Spinal cord (tissue), 10 donors: ENCODE measurements around the gene ARMC9. TPM values are rescaled to one million over a fixed set of nuclear protein-coding genes. Genes with fewer than 3 reads are reported as not detected.
"Not testable (repeated sequence)": the region's sequence is repeated elsewhere in the genome, so short reads cannot be mapped to it uniquely, and the experiment has no call there.

Source experiments
- DNase-seq, 6 donors: peaks; one replicate each; pipeline versions ENCODE4 v3.0.0 to v3.0.0-alpha.2; 2013 to 2015; ENCODE audit warnings: low spot score in 6 of 6, low read depth in 4 of 6
- H3K27ac ChIP-seq: one replicate; pipeline ENCODE4 v1.5.1; 2013; ENCODE audit warnings: low read depth, low read length, control low read depth
- H3K27me3 ChIP-seq: one replicate; pipeline ENCODE4 v1.6.1; 2013; ENCODE audit warnings: low read length; ENCODE audit not compliant: control insufficient read depth, insufficient read depth
- H3K36me3 ChIP-seq: one replicate; pipeline ENCODE4 v1.6.1; 2013; ENCODE audit warnings: low read length; ENCODE audit not compliant: control insufficient read depth, insufficient read depth
- H3K4me1 ChIP-seq: one replicate; pipeline ENCODE4 v1.6.1; 2013; ENCODE audit warnings: low read length; ENCODE audit not compliant: control insufficient read depth, insufficient read depth
- H3K4me3 ChIP-seq: one replicate; pipeline ENCODE4 v1.5.1; 2013; ENCODE audit warnings: low read depth, low read length, control low read depth
- H3K9me3 ChIP-seq: one replicate; pipeline ENCODE4 v1.6.1; 2013; ENCODE audit warnings: low read length; ENCODE audit not compliant: control insufficient read depth, insufficient read depth
- WGBS: methylation state at CpG from one replicate; pipeline ENCODE4 v1.1.5; 2013; ENCODE audit warnings: missing lambda C conversion rate; ENCODE audit not compliant: insufficient coverage; 5-methylcytosine and 5-hydroxymethylcytosine counted together
- polyA plus RNA-seq, 2 donors: library from polyadenylated mRNA; unstranded; fragments of 120-200 nt; gene quantifications; one replicate each; pipeline ENCODE4 v1.2.1, GENCODE V29; 2013; ENCODE audit not compliant: insufficient read length in 2 of 2
- total RNA-seq, 2 donors: library from RNA; depleted of rRNA in 1 of 2; stranded (reverse); fragments of 120-200 nt in 1 of 2; fragments of >200 nt in 1 of 2; gene quantifications; one replicate each; pipeline versions ENCODE4 v1.2.3 to v1.2.4, GENCODE V29; 2013 to 2014
- donor health status: healthy.

Gene ARMC9
- total and polyA plus RNA-seq, 4 donors, result 14.4 to 27.6 (median 21.3) TPM

DNA sequence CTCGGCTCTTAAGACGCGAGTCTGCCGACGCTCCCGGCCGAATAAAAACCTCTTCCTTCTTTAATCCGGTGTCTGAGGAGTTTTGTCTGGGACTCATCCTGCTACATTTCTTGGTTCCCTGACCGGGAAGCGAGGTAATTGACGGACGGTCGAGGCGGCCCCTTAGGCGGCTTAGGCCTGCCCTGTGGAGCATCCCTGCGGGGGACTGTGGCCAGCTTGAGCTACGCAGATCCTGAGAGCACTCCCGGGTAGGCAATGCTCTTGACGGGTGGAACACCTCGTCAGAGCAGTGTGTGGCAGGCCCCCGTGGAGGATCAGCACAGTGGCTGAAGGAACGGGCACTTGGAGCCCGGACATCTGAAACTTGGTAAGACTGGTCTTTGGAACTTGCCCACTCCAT is 202.7 kb downstream of the ARMC9 start:
- H3K9me3 ChIP-seq, H3K27me3 ChIP-seq, H3K4me3 ChIP-seq, DNase-seq, H3K27ac ChIP-seq: not testable (repeated sequence)
- Histone ChIP-seq H3K36me3 (peaks cover 25% of the 10 kb centered on the region), H3K4me1 (peaks cover 33% of the 10 kb centered on the region)
- WGBS, result 62% methylated on average over 16 of the region's 23 CpGs

DNA sequence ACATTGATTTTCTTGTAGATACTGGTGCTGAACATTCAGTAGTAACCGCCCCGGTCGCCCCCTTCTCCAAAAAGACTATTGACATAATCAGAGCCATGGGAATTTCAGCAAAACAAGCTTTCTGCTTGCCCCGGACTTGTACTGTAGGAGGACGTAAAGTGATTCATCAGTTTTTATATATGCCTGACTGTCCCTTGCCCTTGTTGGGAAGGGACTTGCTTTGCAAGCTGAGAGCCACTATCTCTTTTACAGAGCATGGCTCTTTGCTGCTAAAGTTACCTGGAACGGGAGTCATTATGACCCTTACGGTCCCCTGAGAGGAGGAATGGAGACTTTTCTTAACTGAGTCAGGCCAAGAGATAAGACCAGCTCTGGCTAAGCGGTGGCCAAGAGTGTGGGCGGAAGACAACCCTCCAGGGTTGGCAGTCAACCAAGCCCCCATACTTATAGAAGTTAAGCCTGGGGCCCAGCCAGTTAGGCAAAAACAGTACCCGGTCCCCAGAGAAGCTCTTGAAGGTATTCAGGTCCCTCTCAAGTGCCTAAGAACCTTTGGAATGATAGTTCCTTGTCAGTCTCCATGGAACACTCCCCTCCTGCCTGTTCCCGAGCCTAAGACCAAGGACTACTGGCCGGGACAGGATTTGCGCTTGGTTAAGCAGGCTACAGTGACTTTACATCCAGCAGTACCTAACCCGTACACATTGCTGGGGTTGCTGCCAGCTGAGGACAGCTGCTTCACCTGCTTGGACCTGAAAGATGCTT is 205.2 kb downstream of the ARMC9 start:
- H3K4me1 ChIP-seq, result peaks cover 20% of the 10 kb centered on the region
- peaks cover 12% of the 10 kb centered on the region for H3K36me3 ChIP-seq
- DNase-seq, H3K4me3 ChIP-seq, H3K9me3 ChIP-seq, H3K27me3 ChIP-seq, H3K27ac ChIP-seq: not testable (repeated sequence)
- 76% methylated on average over 8 of the region's 14 CpGs for WGBS

DNA sequence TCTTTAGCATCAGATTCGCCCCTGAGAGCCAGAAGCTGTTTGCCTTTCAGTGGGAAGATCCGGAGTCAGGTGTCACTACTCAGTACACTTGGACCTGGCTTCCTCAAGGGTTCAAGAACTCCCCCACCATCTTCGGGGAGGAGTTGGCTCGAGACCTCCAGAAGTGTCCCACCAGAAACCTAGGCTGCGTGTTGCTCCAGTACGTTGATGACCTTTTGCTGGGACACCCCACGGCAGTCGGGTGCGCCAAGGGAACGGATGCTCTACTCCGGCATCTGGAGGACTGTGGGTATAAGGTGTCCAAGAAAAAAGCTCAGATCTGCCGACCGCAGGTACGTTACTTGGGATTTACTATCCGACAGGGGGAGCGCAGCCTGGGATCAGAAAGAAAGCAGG is 205.8 kb downstream of the ARMC9 start:
- not testable (repeated sequence) for DNase-seq, H3K36me3 ChIP-seq, H3K4me3 ChIP-seq, H3K27ac ChIP-seq, H3K27me3 ChIP-seq, H3K9me3 ChIP-seq
- WGBS, result 94% methylated on average over 13 of the region's 16 CpGs
- H3K4me1 ChIP-seq, result peaks cover 14% of the 10 kb centered on the region

DNA sequence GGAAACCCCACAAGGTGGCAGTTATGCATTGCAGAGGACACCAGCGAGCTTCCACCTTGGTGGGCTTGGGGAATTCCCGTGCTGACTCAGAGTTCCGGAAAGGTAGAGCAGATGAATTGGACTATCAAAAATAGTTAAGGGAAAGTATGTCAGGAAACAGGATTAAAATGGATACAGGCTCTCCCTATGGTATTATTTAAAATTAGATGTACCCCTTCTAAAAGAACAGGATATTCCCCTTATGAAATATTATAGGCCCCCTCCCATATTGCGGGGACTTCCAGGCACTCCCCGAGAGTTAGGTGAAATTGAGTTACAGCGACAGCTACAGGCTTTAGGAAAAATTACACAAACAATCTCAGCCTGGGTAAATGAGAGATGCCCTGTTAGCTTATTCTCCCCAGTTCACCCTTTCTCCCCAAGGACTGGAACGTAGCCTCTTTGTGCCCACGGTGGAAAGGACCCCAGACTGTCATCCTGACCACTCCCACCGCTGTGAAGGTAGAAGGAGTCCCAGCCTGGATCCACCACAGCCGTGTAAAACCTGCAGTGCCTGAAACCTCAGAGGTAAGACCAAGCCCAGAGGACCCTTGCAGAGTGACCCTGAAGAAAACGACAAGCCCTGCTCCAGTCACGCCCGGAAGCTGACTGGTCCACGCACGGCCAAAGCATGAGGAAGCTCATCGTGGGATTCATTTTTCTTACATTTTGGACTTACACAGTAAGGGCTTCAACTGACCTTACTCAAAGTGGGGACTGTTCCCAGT is 207.4 kb downstream of the ARMC9 start:
- not testable (repeated sequence) for H3K9me3 ChIP-seq, H3K27ac ChIP-seq, H3K36me3 ChIP-seq, H3K27me3 ChIP-seq, DNase-seq, H3K4me3 ChIP-seq, H3K4me1 ChIP-seq
- 41% methylated on average over 11 of the region's 16 CpGs for WGBS

DNA sequence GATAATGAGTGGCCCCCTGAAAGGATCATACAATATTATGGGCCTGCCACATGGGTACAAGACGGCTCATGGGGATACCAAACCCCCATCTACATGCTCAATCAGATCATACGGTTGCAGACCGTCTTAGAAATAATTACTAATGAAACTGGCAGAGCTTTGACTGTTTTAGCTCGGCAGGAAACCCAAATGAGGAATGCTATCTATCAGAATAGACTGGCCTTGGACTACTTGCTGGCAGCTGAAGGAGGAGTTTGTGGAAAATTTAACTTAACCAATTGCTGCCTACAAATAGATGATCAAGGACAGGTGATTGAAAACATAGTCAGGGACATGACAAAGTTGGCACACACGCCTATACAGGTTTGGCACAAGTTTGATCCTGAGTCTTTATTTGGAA is 209.3 kb downstream of the ARMC9 start:
- H3K27me3 ChIP-seq, H3K4me1 ChIP-seq, H3K36me3 ChIP-seq, H3K9me3 ChIP-seq, H3K27ac ChIP-seq, H3K4me3 ChIP-seq: not testable (repeated sequence)
- 88% methylated on average over 1 of the region's 5 CpGs for WGBS
- DNase-seq, result peak in 1 of 6 donors; percentile 30

DNA sequence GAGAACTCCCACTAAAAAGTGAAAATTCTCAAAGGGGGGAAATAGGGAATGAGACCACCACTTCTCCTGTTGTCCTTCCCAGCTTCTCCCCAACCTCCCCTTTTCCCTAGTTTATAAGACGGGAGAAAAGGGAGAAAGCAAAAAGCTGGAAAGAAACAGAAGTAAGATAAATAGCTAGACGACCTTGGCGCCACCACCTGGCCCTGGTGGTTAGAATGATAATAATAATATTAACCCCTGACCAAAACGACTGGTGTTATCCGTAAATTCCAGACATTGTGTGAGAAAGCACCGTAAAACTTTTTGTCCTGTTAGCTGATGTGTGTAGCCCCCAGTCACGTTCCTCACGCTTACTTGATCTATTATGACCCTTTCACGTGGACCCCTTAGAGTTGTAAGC is 209.9 kb downstream of the ARMC9 start:
- no CpG with 5 or more reads among the region's 9 CpGs for WGBS
- H3K4me3 ChIP-seq, H3K36me3 ChIP-seq, H3K9me3 ChIP-seq, H3K27me3 ChIP-seq, H3K27ac ChIP-seq, DNase-seq: not testable (repeated sequence)
- peaks cover 15% of the 10 kb centered on the region for H3K4me1 ChIP-seq

DNA sequence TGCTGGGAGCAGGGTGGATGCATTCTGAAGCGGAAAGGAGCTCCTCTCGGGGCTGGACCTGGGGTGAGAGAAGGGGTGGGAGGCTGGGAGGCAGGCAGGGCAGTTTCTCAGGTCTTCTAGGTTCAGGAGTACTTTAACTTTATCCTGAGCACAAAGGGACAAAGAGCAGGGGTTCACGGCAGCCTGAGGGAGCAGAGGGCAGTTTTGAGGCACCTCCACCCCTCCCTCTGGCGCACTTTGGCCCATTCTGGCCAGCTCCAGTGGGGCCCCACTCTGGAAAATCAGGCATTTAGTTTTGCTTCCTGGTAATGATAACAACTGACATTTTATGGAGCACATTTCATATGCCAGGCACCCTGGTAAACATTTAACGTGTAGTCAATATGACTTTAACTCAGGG is 211.3 kb downstream of the ARMC9 start:
- 98% methylated on average over 3 of the region's 5 CpGs for WGBS
- H3K9me3 ChIP-seq, result no peaks in the 10 kb centered on the region
- no peak overlapping the region for H3K27ac ChIP-seq
- H3K36me3 ChIP-seq, result no peaks in the 10 kb centered on the region
- H3K4me1 ChIP-seq, result peaks cover 19% of the 10 kb centered on the region
- no peaks in the 10 kb centered on the region for H3K27me3 ChIP-seq
- no peak for DNase-seq
- no peak overlapping the region for H3K4me3 ChIP-seq

DNA sequence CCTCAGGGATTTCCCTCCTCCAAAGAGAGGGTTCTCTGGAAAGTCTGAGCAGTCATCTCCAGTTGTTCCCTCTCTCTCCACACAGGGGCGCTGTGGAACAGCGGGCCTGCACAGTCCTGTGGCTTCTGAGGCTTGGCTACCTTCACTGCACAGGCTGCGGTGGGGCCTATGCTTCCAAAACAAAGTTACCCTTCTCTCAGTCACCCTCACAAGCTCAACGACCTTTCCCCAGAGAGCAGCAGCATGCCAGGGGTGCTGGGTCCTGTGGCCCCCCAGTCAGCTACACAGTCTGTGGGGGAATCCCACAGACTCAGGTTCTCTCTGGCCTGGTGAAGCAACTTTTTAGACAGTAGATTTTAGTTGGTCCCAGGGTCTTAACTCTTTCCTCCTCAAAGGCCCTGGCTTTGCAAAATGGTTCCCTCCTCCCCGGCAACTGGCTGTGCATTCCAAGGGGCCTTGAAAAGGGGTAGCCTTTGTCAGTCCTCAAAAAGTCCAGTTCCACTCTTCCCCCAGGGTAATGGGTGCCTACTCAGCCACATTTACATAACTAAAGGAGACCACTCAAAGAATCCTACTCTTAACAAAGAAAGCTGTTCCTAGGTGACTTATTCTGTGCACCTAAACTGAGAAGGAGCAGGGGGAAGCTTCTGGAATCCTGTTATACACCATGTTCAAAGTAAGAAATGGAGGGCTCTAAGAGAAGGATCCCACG is 212.0 kb downstream of the ARMC9 start:
- Histone ChIP-seq H3K27ac (no peak overlapping the region), H3K27me3 (no peaks in the 10 kb centered on the region), H3K9me3 (no peaks in the 10 kb centered on the region), H3K36me3 (no peaks in the 10 kb centered on the region), H3K4me3 (no peak overlapping the region), H3K4me1 (peaks cover 19% of the 10 kb centered on the region)
- DNase-seq, result no peak
- 57% methylated on average over 5 of the region's 6 CpGs for WGBS

DNA sequence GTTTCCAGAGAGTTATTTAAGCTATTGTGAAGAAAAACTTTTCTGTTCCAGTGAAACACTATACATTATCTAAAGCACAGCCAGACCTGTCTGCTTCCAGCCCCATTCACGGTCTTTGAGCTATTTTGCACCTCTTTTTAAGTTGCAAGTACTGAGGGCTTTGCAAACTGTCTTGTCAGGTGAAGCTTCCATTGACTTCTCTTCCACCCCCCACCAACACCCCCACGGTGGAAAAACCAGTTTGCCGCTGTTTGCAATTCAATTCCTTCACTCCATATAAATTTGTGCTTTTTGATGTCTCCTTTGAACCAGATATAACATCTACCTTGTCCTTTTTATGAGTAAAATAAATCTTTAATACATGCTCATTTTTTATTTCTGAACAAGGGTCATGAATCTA is 212.8 kb downstream of the ARMC9 start:
- DNase-seq, result no peak
- Histone ChIP-seq H3K27ac (no peak overlapping the region), H3K9me3 (no peaks in the 10 kb centered on the region), H3K27me3 (no peaks in the 10 kb centered on the region), H3K36me3 (no peaks in the 10 kb centered on the region), H3K4me3 (no peak overlapping the region), H3K4me1 (peaks cover 19% of the 10 kb centered on the region)
- WGBS, result 70% methylated on average over 1 of the region's 3 CpGs
